CD14-positive monocyte (primary cell): ENCODE results near the gene ACSS3. TPM values are rescaled to one million over a fixed set of nuclear protein-coding genes. Genes with fewer than 3 reads are reported as not detected.

Source experiments
- DNase-seq, 3 donors: peaks; one replicate each; pipeline ENCODE4 v3.0.0-alpha.2; 2011 to 2022
- H2AFZ ChIP-seq: 2 replicates; pipeline ENCODE4 v1.6.0; 2012; ENCODE audit warnings: mild to moderate bottlenecking, low read depth, low read length, inconsistent platforms; ENCODE audit not compliant: insufficient read depth, poor library complexity, severe bottlenecking
- H3K27ac ChIP-seq, 2 donors: 1 replicate in 1 of 2; 2 replicates in 1 of 2; pipeline ENCODE4 v1.5.1; 2012 to 2013; ENCODE audit warnings: low read length in 2 of 2, control low read depth in 1 of 2, inconsistent platforms in 1 of 2, low read depth in 1 of 2, mild to moderate bottlenecking in 1 of 2
- H3K27me3 ChIP-seq, 2 donors: one replicate each; pipeline versions ENCODE4 v1.6.0 to v1.6.1; 2011 to 2013; ENCODE audit warnings: low read length in 2 of 2; ENCODE audit not compliant: control insufficient read depth in 2 of 2, insufficient read depth in 2 of 2
- H3K36me3 ChIP-seq, 2 donors: replicated peaks in 1 of 2; 1 replicate in 1 of 2; 2 replicates in 1 of 2; pipeline versions ENCODE4 v1.5.1 to v1.6.1; 2012 to 2013; ENCODE audit warnings: low read length in 2 of 2, control low read depth in 1 of 2, inconsistent platforms in 1 of 2, mild to moderate bottlenecking in 1 of 2; ENCODE audit not compliant: insufficient read depth in 2 of 2, control insufficient read depth in 1 of 2
- H3K4me1 ChIP-seq, 2 donors: 1 replicate in 1 of 2; 2 replicates in 1 of 2; pipeline versions ENCODE4 v1.5.1 to v1.6.1; 2012 to 2013; ENCODE audit warnings: low read length in 2 of 2, control low read depth in 1 of 2, inconsistent platforms in 1 of 2, mild to moderate bottlenecking in 1 of 2, moderate library complexity in 1 of 2; ENCODE audit not compliant: insufficient read depth in 2 of 2, control insufficient read depth in 1 of 2
- H3K4me2 ChIP-seq: replicated peaks from 2 replicates; pipeline ENCODE3; 2012; ENCODE audit warnings: low read length, moderate library complexity, mild to moderate bottlenecking; ENCODE audit not compliant: poor library complexity, severe bottlenecking; ENCODE audit errors: extremely low read depth
- H3K4me3 ChIP-seq, 3 experiments: fragments of 200-600 bp in 1 of 3; sonication (generic) in 1 of 3; replicated peaks in 1 of 3; 1 replicate in 2 of 3; 2 replicates in 1 of 3; pipeline ENCODE4 v1.5.1; 2011 to 2013; ENCODE audit warnings: low read length in 3 of 3, mild to moderate bottlenecking in 3 of 3, control low read depth in 2 of 3, low read depth in 2 of 3, inconsistent platforms in 1 of 3, moderate library complexity in 1 of 3
- H3K79me2 ChIP-seq: 2 replicates; pipeline ENCODE4 v1.6.0; 2012; ENCODE audit warnings: mild to moderate bottlenecking, control low read depth, inconsistent platforms, low read length, moderate library complexity; ENCODE audit not compliant: insufficient read depth
- H3K9ac ChIP-seq: 2 replicates; pipeline ENCODE4 v1.6.0; 2017; ENCODE audit warnings: low read length, mild to moderate bottlenecking; ENCODE audit not compliant: insufficient read depth, poor library complexity, severe bottlenecking
- H3K9me3 ChIP-seq, 2 donors: replicated peaks in 1 of 2; 1 replicate in 1 of 2; 2 replicates in 1 of 2; pipeline versions ENCODE4 v1.5.1 to v1.6.1; 2012 to 2013; ENCODE audit warnings: low read length in 2 of 2, control low read depth in 1 of 2; ENCODE audit not compliant: control insufficient read depth in 1 of 2, insufficient read depth in 1 of 2
- H4K20me1 ChIP-seq: 2 replicates; pipeline ENCODE4 v1.6.0; 2012; ENCODE audit warnings: mild to moderate bottlenecking, low read length, control low read depth, moderate library complexity; ENCODE audit not compliant: insufficient read depth
- H3K27ac Mint-ChIP-seq, 7 donors: one replicate each; pipeline ENCODE4 v1.8.0; 2020; ENCODE audit warnings: mild to moderate bottlenecking in 7 of 7, mixed read lengths in 7 of 7, moderate library complexity in 6 of 7, inconsistent platforms in 2 of 7
- H3K27me3 Mint-ChIP-seq, 3 donors: one replicate each; pipeline ENCODE4 v1.8.0; 2021 to 2022; ENCODE audit warnings: low read depth in 3 of 3, mild to moderate bottlenecking in 3 of 3, mixed read lengths in 3 of 3, moderate library complexity in 3 of 3, inconsistent platforms in 1 of 3
- H3K36me3 Mint-ChIP-seq, 2 donors: one replicate each; pipeline ENCODE4 v1.8.0; 2020; ENCODE audit warnings: mixed read lengths in 2 of 2, inconsistent platforms in 1 of 2, mild to moderate bottlenecking in 1 of 2
- H3K4me1 Mint-ChIP-seq: one replicate; pipeline ENCODE4 v1.8.0; 2020; ENCODE audit warnings: mild to moderate bottlenecking, mixed read lengths
- H3K4me3 Mint-ChIP-seq, 2 donors: one replicate each; pipeline ENCODE4 v1.8.0; 2020; ENCODE audit warnings: mild to moderate bottlenecking in 2 of 2, mixed read lengths in 2 of 2, moderate library complexity in 1 of 2
- H3K9me3 Mint-ChIP-seq, 7 donors: one replicate each; pipeline ENCODE4 v1.8.0; 2020 to 2022; ENCODE audit warnings: mixed read lengths in 7 of 7, mild to moderate bottlenecking in 6 of 7, moderate library complexity in 6 of 7, inconsistent platforms in 2 of 7
- WGBS: methylation state at CpG from one replicate; pipeline ENCODE4 v1.1.5; 2013; ENCODE audit warnings: missing lambda C conversion rate; ENCODE audit not compliant: insufficient coverage; 5-methylcytosine and 5-hydroxymethylcytosine counted together
- intact Hi-C, 2 donors: fragments of 100-400 bp; cut with micrococcal nuclease; formaldehyde crosslinking; loops; one replicate each; pipeline versions ENCODE4 v1.15.0 to v1.15.1; 2023
- polyA plus RNA-seq, 3 donors: library from polyadenylated mRNA; depleted of rRNA in 1 of 3; unstranded in 2 of 3; stranded (reverse) in 1 of 3; fragments of 300-500 nt in 2 of 3; fragments of >200 nt in 1 of 3; fragmentation: Illumina TruSeq in 2 of 3; gene quantifications; 1 replicate in 2 of 3; 2 replicates in 1 of 3; pipeline ENCODE4 v1.2.3, GENCODE V29; 2012 to 2021
- TF ChIP-seq, protein P1 (sequence below): fragments of 200-600 bp; IDR thresholded peaks from one replicate; pipeline ENCODE4 v1.8.0; 2022; ENCODE audit warnings: antibody characterized with exemption, mild to moderate bottlenecking

ACSS3 gene
- polyA plus RNA-seq, 3 donors, result 0.09 to 0.16 TPM; not detected in 1

DNA sequence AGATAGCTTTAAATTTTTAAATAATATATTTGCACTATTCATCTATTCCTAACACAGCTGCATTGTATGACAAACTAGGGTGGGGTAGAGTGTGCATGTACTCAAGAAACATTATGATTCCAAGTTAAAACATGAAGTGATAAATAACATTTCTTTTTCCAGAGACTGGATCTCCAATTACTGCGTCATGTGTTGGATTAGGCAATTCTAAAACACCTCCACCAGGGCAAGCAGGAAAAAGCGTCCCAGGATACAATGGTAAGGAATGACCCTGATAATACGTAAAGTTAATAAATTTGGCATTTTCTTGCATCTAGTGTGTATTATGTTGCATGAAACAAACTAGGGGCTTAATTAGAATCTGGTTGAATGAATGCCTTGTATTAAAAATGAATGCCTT, 138.9 kb downstream of the ACSS3 start:
- intact Hi-C loops, result no loop called here
- no CpG with 5 or more reads among the region's 3 CpGs for WGBS
- peaks cover 0 to 5% (median 2%) of the 10 kb centered on the region in 7 donors for H3K9me3 Mint-ChIP-seq
- DNase-seq, result no peak
- H3K27ac Mint-ChIP-seq, result no peak overlapping the region
- TF ChIP-seq, protein P1, sequence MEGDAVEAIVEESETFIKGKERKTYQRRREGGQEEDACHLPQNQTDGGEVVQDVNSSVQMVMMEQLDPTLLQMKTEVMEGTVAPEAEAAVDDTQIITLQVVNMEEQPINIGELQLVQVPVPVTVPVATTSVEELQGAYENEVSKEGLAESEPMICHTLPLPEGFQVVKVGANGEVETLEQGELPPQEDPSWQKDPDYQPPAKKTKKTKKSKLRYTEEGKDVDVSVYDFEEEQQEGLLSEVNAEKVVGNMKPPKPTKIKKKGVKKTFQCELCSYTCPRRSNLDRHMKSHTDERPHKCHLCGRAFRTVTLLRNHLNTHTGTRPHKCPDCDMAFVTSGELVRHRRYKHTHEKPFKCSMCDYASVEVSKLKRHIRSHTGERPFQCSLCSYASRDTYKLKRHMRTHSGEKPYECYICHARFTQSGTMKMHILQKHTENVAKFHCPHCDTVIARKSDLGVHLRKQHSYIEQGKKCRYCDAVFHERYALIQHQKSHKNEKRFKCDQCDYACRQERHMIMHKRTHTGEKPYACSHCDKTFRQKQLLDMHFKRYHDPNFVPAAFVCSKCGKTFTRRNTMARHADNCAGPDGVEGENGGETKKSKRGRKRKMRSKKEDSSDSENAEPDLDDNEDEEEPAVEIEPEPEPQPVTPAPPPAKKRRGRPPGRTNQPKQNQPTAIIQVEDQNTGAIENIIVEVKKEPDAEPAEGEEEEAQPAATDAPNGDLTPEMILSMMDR, result no peak
- H3K4me3 Mint-ChIP-seq, result no peak overlapping the region
- H3K9me3 ChIP-seq, result no peaks in the 10 kb centered on the region
- H3K27ac ChIP-seq, result no peak overlapping the region
- H3K4me1 ChIP-seq, result no peaks in the 10 kb centered on the region
- H3K36me3 ChIP-seq, result no peaks in the 10 kb centered on the region
- no peaks in the 10 kb centered on the region for H3K36me3 Mint-ChIP-seq
- H3K79me2 ChIP-seq, result no peaks in the 10 kb centered on the region
- H3K27me3 Mint-ChIP-seq, result peaks cover 0 to 5% (median 3%) of the 10 kb centered on the region in 3 donors
- no peaks in the 10 kb centered on the region for H3K4me1 Mint-ChIP-seq
- no peaks in the 10 kb centered on the region for H3K27me3 ChIP-seq
- no peak overlapping the region for H3K4me2 ChIP-seq
- H4K20me1 ChIP-seq, result no peaks in the 10 kb centered on the region
- no peak overlapping the region for H3K4me3 ChIP-seq
- no peak overlapping the region for H3K9ac ChIP-seq
- H2AFZ ChIP-seq, result no peak overlapping the region

- no peaks in the 10 kb centered on the region for H3K4me1 ChIP-seq
- no peak overlapping the region for H3K4me2 ChIP-seq
- no peaks in the 10 kb centered on the region for H3K4me1 Mint-ChIP-seq
- DNase-seq, result no peak
- no peaks in the 10 kb centered on the region for H3K79me2 ChIP-seq
- H3K27me3 ChIP-seq, result no peaks in the 10 kb centered on the region
- no peaks in the 10 kb centered on the region for H3K9me3 Mint-ChIP-seq
- no peak overlapping the region for H3K27ac ChIP-seq
- H4K20me1 ChIP-seq, result no peaks in the 10 kb centered on the region
- 40% methylated on average over 1 of the region's 1 CpG for WGBS
- no peak overlapping the region for H3K4me3 Mint-ChIP-seq
- no peak overlapping the region for H3K4me3 ChIP-seq
- TF ChIP-seq, protein P1, result no peak
- H3K9me3 ChIP-seq, result no peaks in the 10 kb centered on the region
- H3K9ac ChIP-seq, result no peak overlapping the region
- intact Hi-C loops, result no loop called here
- no peaks in the 10 kb centered on the region for H3K36me3 ChIP-seq
- no peak overlapping the region for H2AFZ ChIP-seq
- H3K27ac Mint-ChIP-seq, result no peak overlapping the region
- H3K36me3 Mint-ChIP-seq, result no peaks in the 10 kb centered on the region
- peaks cover 0 to under 1% (median 0%) of the 10 kb centered on the region in 3 donors for H3K27me3 Mint-ChIP-seq
These were observed 143.8 kb downstream of the ACSS3 start for GRCh38 chr12:81221681-81222080.
